Stimulated activated CD4-positive, alpha-beta T cell treated with anti-CD3 and anti-CD28 coated beads, Interleukin-4, amount 100 ng/mL, for 24 hours (primary cell): ENCODE measurements around the gene CSPG4.

Experiments used
- DNase-seq: peaks from one replicate; pipeline ENCODE4 v3.0.0-alpha.2; 2020

The CSPG4 gene

GRCh38 chr15:75666823-75667501 lies 45.7 kb downstream of the CSPG4 start:
- DNase-seq = no peak

GRCh38 chr15:75663931-75664421 lies 48.7 kb downstream of the CSPG4 start:
- no peak for DNase-seq

GRCh38 chr15:75662823-75663519 lies 49.7 kb downstream of the CSPG4 start:
- DNase-seq = no peak

DNA sequence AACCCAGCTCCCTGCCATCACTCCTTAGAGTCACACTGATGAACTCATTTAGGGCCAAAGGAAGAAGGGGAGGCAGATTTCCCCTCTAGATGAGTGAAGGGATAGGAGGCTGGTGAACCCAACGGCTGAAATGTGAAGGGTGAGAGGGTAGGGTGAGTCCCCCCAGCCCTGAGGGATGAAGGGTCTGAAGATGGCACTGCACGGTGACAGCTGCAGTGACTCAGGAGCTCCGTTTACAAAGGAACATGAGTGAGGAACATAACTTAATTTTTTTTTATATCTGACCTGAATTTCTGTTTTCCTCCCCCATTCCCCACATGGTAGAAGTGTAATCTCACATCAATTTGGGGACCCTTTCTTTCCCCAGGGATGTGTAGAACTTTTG lies 50.9 kb downstream of the CSPG4 start:
- DNase-seq = no peak

DNA sequence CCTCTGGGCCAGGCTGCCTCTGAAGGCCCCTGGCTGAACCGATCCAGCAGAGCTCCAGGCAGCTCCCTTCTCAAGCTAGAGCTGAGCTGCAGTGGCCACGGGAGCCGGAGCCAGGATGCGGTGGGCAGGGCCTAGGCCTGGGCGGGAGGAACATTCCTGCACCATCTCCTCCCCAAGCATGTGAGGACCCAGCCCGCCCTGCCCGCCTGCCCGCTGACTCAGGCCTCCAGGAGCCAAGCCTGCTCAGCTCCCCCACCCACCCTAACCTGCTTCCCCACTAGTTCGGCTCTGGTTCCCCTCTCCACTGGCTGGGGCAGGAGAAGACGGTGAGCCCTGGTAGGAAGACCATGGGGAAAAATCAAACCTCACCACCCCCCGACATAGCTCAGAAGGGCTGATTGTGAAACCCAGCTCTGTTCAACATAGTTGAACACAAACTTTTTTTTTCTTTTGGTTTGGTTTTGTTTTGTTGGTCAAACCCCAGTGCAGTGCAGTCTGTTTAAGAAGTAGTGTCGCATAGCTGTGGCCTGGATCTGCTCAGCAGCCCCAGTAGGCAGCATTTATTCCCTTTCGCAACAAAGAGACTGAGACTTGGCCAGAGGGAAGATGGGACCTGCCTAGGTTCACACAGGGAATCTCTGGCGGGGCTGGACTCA lies 51.4 kb downstream of the CSPG4 start:
- no peak for DNase-seq

DNA sequence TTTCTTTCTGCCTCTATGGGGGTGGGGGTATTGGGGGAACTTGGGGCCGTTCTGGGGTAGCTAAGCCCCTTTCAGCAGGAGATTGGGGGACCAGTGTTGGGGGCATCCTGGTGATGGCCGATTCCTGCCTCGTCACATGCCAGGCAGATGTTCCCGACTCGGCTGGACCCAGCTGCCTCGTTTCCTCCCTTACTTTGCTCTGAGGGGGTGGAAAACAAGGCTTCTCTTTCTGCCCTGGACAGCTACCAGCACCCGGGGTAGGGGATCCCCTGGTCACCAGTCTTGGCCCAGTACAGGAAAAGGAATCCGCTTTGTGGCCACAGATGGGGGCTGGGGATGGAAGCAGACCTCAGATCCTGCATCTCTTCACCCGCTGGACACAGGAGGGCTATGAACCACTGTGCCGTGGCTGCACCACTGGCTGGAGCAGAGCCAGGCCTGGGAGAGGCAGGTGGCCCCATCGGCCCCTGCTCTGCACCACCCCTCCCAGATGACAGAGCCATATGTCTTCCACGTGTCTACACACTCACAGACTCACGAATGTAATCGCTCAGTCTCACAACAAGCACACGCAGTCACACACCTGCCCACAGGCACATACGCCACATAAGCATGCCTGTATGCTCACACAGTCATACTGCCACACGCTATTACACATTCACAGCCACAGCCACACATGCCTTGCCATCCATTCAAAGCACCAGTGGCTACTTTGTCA lies 52.6 kb downstream of the CSPG4 start:
- no peak for DNase-seq

GRCh38 chr15:75659141-75659771 lies 53.4 kb downstream of the CSPG4 start:
- DNase-seq = no peak

DNA sequence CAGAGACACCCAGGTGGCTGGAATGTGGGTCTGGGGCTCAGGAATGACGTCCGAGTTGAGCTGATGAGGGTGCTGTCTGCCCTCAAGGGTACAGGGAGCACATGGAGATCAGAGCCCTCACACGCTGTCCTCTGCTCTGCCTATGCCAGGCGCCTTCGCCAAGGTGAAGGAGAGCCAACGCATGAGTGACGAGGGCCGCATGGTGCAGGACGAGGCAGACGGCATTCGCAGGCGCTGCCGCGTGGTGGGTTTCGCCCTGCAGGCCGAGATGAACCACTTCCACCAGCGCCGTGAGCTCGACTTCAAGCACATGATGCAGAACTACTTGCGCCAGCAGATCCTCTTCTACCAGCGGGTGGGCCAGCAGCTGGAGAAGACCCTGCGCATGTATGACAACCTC lies 55.8 kb downstream of the CSPG4 start:
- DNase-seq = no peak

DNA sequence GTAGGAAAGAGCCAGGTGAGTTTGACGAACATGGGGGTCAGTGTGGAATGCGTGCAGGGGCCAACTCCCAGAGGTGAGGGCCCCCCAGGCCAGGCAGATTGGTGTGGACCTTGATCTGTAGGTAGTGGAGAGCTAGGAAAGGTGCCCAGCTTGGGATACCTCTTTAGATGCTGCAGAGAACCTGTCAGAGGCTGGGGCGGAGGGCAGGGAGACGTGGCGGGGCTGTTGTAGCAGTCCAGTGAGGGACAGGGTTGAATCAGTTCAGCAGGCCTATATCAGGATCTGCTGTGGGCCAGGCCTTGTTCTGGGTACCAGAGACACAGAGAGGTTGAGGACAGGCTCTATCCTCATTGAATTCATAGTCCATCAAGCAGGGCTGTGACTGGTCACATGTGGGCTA lies 56.3 kb downstream of the CSPG4 start:
- DNase-seq = no peak

- DNase-seq = no peak
These were observed 56.7 kb downstream of the CSPG4 start for GRCh38 chr15:75655931-75656330.

DNA sequence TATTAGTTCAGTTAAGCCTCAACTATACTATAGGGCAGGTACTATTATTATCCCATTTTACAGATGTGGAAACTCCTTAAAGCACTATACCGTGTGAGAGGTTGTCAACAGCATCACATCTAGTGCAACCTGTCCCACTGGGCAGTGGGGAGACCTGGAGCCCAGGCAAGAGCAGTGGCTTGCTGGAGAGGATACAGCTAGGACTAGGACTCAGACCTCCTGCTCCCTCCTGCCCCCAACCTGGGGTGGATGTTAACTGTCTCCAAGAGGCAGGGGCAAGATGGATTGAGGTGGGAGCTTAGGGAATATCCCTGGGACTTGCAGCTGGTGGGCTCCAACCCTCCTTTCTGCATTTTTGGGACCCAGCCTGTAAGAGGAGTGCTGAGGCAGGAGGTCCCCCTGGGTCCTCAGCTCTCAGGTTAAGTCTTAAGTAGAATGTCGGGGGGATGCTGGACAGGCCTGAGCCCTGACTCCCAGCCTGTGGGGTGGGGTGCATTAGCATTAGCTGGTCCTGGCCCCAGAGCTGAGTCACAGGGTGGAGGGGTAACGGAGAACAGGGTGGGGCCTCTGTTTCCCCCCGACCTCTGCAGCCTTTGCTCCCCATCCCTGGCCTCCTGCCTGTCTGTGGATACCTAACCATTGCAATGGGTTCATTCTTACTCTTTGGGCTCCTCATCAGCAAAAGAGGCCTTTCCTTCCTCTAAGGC lies 58.3 kb downstream of the CSPG4 start:
- DNase-seq = no peak

GRCh38 chr15:75653347-75653913 lies 59.2 kb downstream of the CSPG4 start:
- DNase-seq = no peak

GRCh38 chr15:75651810-75652543 lies 60.7 kb downstream of the CSPG4 start:
- no peak for DNase-seq

GRCh38 chr15:75650908-75651809 lies 61.5 kb downstream of the CSPG4 start:
- DNase-seq = no peak

DNA sequence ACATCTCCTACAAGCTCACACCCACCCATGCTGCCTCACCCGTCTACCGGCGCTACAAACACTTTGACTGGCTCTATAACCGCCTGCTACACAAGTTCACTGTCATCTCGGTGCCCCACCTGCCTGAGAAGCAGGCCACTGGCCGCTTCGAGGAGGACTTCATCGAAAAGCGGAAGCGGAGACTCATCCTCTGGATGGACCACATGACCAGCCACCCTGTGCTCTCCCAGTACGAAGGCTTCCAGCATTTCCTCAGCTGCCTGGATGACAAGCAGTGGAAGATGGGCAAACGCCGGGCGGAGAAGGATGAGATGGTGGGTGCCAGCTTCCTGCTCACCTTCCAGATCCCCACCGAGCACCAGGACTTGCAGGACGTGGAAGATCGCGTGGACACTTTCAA lies 62.8 kb downstream of the CSPG4 start:
- DNase-seq = no peak

DNA sequence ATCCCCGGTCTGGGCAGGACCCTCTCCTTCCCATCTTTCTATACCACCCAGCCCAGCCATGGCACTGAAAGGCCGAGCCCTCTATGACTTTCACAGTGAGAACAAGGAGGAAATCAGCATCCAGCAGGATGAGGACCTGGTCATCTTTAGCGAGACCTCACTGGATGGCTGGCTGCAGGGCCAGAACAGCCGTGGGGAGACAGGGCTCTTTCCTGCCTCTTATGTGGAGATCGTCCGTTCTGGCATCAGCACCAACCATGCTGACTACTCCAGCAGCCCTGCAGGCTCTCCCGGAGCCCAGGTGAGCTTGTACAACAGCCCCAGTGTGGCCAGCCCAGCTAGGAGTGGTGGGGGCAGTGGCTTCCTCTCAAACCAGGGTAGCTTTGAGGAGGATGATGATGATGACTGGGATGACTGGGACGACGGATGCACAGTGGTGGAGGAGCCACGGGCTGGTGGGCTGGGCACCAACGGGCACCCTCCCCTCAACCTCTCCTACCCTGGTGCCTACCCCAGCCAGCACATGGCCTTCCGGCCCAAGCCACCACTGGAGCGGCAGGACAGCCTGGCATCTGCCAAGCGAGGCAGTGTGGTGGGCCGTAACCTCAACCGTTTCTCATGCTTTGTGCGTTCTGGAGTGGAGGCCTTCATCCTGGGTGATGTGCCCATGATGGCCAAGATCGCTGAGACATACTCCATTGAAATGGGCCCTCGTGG lies 63.4 kb downstream of the CSPG4 start:
- DNase-seq = no peak

DNA sequence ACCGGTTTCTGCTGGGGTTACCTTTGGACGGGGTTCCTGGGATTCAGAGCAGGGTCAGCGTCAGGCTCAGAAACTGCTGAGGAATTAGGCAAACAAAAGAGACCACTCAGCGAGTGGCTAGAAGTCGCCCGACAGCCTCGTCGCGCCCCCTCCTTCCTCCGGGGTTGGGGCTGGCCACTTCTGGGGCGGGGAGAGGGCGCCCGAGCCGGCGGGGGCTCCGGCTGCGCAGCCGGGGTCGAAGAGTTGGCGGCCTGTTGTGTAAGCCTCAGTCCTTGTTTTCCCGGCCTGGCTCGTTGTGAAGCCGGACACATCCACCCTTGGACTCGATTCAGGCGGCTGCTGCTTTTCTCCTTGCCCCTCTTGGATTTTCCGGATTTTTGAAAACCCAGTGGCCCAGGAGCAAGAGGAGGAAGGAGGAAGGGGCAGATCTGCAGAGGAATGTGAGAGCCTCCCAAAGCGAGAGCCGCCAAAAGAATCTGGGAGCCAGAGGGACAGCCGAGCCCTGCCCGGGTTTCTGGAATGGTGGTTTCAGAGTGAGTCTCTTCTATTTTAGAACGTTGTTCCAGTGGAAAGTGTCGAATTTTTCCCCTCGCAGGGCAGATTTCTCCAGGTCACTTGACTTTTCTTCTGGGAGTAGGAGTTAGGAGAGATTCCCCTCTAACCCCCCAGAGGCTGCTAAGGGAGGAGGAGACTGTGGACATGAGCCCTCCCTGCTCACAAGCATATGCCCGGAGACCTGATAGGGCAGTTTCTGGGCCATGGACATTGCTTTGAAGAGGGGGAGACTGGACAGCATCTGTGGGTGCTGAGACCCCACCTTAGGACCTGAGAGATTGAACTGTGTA lies 64.3 kb downstream of the CSPG4 start:
- DNase-seq = no peak

GRCh38 chr15:75647370-75648155 lies 65.1 kb downstream of the CSPG4 start, which contains the start of gene SNX33:
TSS of gene SNX33 (plus strand) at chr15:75647912. CDS start at chr15:75649103, 1,191 bp downstream.
- DNase-seq = peak; percentile 56
